GM13977 (cell line): ENCODE data around the gene OSBPL8.

ENCODE experiments used
- DNase-seq: peaks from one replicate; pipeline ENCODE4 v3.0.0; 2012; ENCODE audit warnings: low spot score
- in situ Hi-C: fragments of 300-500 bp; cut with MboI; formaldehyde crosslinking; loops from one replicate; pipeline ENCODE4 v1.12.0; 2022; ENCODE audit warnings: low sequenced_read_pairs, low pct_unique_long_range_greater_than_20kb, mixed read lengths, inconsistent platforms; ENCODE audit not compliant: unreplicated experiment
- TF ChIP-seq, protein P1 (sequence below): IDR thresholded peaks from 2 replicates; pipeline ENCODE4 v1.5.1; 2012; ENCODE audit warnings: mild to moderate bottlenecking, control low read depth; ENCODE audit not compliant: insufficient read depth; ENCODE audit errors: extremely low read depth, missing control alignments

The OSBPL8 gene, protein sequence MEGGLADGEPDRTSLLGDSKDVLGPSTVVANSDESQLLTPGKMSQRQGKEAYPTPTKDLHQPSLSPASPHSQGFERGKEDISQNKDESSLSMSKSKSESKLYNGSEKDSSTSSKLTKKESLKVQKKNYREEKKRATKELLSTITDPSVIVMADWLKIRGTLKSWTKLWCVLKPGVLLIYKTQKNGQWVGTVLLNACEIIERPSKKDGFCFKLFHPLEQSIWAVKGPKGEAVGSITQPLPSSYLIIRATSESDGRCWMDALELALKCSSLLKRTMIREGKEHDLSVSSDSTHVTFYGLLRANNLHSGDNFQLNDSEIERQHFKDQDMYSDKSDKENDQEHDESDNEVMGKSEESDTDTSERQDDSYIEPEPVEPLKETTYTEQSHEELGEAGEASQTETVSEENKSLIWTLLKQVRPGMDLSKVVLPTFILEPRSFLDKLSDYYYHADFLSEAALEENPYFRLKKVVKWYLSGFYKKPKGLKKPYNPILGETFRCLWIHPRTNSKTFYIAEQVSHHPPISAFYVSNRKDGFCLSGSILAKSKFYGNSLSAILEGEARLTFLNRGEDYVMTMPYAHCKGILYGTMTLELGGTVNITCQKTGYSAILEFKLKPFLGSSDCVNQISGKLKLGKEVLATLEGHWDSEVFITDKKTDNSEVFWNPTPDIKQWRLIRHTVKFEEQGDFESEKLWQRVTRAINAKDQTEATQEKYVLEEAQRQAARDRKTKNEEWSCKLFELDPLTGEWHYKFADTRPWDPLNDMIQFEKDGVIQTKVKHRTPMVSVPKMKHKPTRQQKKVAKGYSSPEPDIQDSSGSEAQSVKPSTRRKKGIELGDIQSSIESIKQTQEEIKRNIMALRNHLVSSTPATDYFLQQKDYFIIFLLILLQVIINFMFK

GRCh38 chr12:76559400-76560085 is at the start of gene OSBPL8:
OSBPL8 (minus strand) TSS chr12:76559771; CDS start chr12:76487551, 72,220 bp downstream.
- in situ Hi-C loops = loop anchor here (25.0 kb wide), 1 partner anchor 1022 kb away; no protein-coding TSS in a partner anchor
- TF ChIP-seq, protein P1, sequence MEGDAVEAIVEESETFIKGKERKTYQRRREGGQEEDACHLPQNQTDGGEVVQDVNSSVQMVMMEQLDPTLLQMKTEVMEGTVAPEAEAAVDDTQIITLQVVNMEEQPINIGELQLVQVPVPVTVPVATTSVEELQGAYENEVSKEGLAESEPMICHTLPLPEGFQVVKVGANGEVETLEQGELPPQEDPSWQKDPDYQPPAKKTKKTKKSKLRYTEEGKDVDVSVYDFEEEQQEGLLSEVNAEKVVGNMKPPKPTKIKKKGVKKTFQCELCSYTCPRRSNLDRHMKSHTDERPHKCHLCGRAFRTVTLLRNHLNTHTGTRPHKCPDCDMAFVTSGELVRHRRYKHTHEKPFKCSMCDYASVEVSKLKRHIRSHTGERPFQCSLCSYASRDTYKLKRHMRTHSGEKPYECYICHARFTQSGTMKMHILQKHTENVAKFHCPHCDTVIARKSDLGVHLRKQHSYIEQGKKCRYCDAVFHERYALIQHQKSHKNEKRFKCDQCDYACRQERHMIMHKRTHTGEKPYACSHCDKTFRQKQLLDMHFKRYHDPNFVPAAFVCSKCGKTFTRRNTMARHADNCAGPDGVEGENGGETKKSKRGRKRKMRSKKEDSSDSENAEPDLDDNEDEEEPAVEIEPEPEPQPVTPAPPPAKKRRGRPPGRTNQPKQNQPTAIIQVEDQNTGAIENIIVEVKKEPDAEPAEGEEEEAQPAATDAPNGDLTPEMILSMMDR = peak; percentile 45
- peak; percentile 93 for DNase-seq

DNA sequence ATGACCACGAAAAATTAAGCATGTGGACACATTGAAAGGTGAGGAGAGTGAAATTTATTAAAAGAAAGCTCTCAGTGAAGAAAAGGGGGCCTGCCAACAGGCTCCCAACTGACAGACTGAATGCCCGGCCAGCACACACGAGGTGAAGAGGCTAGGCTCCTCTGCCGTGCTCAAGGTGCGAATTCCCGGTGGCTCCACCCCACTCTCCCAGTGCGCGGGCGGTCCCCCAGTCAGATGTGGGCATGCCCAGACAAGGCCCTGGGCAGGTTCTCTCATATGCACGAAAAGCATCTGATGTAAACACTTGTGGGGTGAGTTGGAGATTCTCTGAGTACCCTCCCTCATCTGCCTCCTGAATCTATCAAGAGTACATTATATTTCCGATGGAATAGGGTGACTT is 48.5 kb upstream of the OSBPL8 start:
- TF ChIP-seq, protein P1 = no peak
- in situ Hi-C loops = loop anchor here (25.0 kb wide), 1 partner anchor 404 kb away; no protein-coding TSS in a partner anchor
- DNase-seq = no peak

GRCh38 chr12:76595056-76595455 is 35.5 kb upstream of the OSBPL8 start:
- in situ Hi-C loops = no loop called here
- no peak for DNase-seq
- TF ChIP-seq, protein P1 = no peak

- TF ChIP-seq, protein P1 = no peak
- no peak for DNase-seq
- in situ Hi-C loops = no loop called here
Measured at GRCh38 chr12:76591476-76591875, 31.9 kb upstream of the OSBPL8 start.

GRCh38 chr12:76590131-76590530 is 30.6 kb upstream of the OSBPL8 start:
- no peak for DNase-seq
- TF ChIP-seq, protein P1 = no peak
- in situ Hi-C loops = no loop called here
